ENCODE data around the gene SIPA1L3. TPM values are rescaled to one million over a fixed set of nuclear protein-coding genes. Genes with fewer than 3 reads are reported as not detected.

Gene SIPA1L3
- total RNA-seq, 2 donors from 2014 or later: 19.5 to 21.4 TPM

- Mint-ChIP-seq H3K36me3 (ENCODE audit: low read depth) (peaks cover 41% of the 10 kb centered on the region), H3K9me3 (peaks cover 5% of the 10 kb centered on the region), H3K4me3 (no peak overlapping the region), H3K27me3 (no peaks in the 10 kb centered on the region), H3K27ac (no peak overlapping the region), H3K4me1 (peaks cover 6% of the 10 kb centered on the region)
- ATAC-seq (replicated peaks): no peak
These were observed 211.2 kb downstream of the SIPA1L3 start for GRCh38 chr19:38118176-38118575.

- Mint-ChIP-seq H3K9me3 (peaks cover 5% of the 10 kb centered on the region), H3K27ac (no peak overlapping the region), H3K27me3 (no peaks in the 10 kb centered on the region), H3K4me1 (no peaks in the 10 kb centered on the region), H3K4me3 (no peak overlapping the region), H3K36me3 (ENCODE audit: low read depth) (peaks cover 29% of the 10 kb centered on the region)
- no peak for ATAC-seq (replicated peaks)
These were observed 213.5 kb downstream of the SIPA1L3 start for GRCh38 chr19:38120471-38121025.

GRCh38 chr19:38122402-38123093 is 215.5 kb downstream of the SIPA1L3 start:
- no peak overlapping the region for H3K4me3 Mint-ChIP-seq
- H3K9me3 Mint-ChIP-seq: peaks cover 5% of the 10 kb centered on the region
- H3K27me3 Mint-ChIP-seq: no peaks in the 10 kb centered on the region
- H3K36me3 Mint-ChIP-seq (ENCODE audit: low read depth): peaks cover 29% of the 10 kb centered on the region
- H3K4me1 Mint-ChIP-seq: no peaks in the 10 kb centered on the region
- no peak for ATAC-seq (replicated peaks)
- no peak overlapping the region for H3K27ac Mint-ChIP-seq

- no peak overlapping the region for H3K27ac Mint-ChIP-seq
- no peaks in the 10 kb centered on the region for H3K27me3 Mint-ChIP-seq
- H3K4me1 Mint-ChIP-seq: no peaks in the 10 kb centered on the region
- no peak overlapping the region for H3K4me3 Mint-ChIP-seq
- peaks cover 17% of the 10 kb centered on the region for H3K36me3 Mint-ChIP-seq (ENCODE audit: low read depth)
- no peak for ATAC-seq (replicated peaks)
- peaks cover 5% of the 10 kb centered on the region for H3K9me3 Mint-ChIP-seq
These were observed 218.2 kb downstream of the SIPA1L3 start for GRCh38 chr19:38125238-38125637.

- H3K36me3 Mint-ChIP-seq (ENCODE audit: low read depth): peaks cover 5% of the 10 kb centered on the region
- H3K27me3 Mint-ChIP-seq: no peaks in the 10 kb centered on the region
- ATAC-seq (replicated peaks): no peak
- H3K9me3 Mint-ChIP-seq: no peaks in the 10 kb centered on the region
- H3K4me3 Mint-ChIP-seq: no peak overlapping the region
- no peak overlapping the region for H3K27ac Mint-ChIP-seq
- H3K4me1 Mint-ChIP-seq: peaks cover 9% of the 10 kb centered on the region
These were observed 223.4 kb downstream of the SIPA1L3 start for GRCh38 chr19:38130399-38130798.

GRCh38 chr19:38132781-38133180 is 225.8 kb downstream of the SIPA1L3 start:
- Mint-ChIP-seq H3K4me1 (peaks cover 9% of the 10 kb centered on the region), H3K27ac (peak overlapping the region; percentile 77), H3K36me3 (ENCODE audit: low read depth) (peaks cover 5% of the 10 kb centered on the region), H3K9me3 (no peaks in the 10 kb centered on the region), H3K4me3 (no peak overlapping the region), H3K27me3 (no peaks in the 10 kb centered on the region)
- ATAC-seq (replicated peaks): no peak

- no peaks in the 10 kb centered on the region for H3K27me3 Mint-ChIP-seq
- peaks cover 9% of the 10 kb centered on the region for H3K4me1 Mint-ChIP-seq
- peak overlapping the region; percentile 77 for H3K27ac Mint-ChIP-seq
- no peak for ATAC-seq (replicated peaks)
- peaks cover 5% of the 10 kb centered on the region for H3K36me3 Mint-ChIP-seq (ENCODE audit: low read depth)
- H3K9me3 Mint-ChIP-seq: no peaks in the 10 kb centered on the region
- no peak overlapping the region for H3K4me3 Mint-ChIP-seq
These were observed 226.3 kb downstream of the SIPA1L3 start for GRCh38 chr19:38133319-38133718.

GRCh38 chr19:38134540-38135149 is 227.6 kb downstream of the SIPA1L3 start:
- Mint-ChIP-seq H3K27ac (no peak overlapping the region), H3K27me3 (no peaks in the 10 kb centered on the region), H3K4me3 (no peak overlapping the region), H3K36me3 (ENCODE audit: low read depth) (peaks cover 5% of the 10 kb centered on the region), H3K4me1 (peaks cover 9% of the 10 kb centered on the region), H3K9me3 (no peaks in the 10 kb centered on the region)
- no peak for ATAC-seq (replicated peaks)

- Mint-ChIP-seq H3K27me3 (no peaks in the 10 kb centered on the region), H3K4me3 (no peak overlapping the region), H3K36me3 (ENCODE audit: low read depth) (peaks cover 5% of the 10 kb centered on the region), H3K9me3 (no peaks in the 10 kb centered on the region), H3K4me1 (peaks cover 9% of the 10 kb centered on the region), H3K27ac (no peak overlapping the region)
- ATAC-seq (replicated peaks): no peak
These were observed 228.4 kb downstream of the SIPA1L3 start for GRCh38 chr19:38135150-38135998.

GRCh38 chr19:38139122-38139521 is 232.1 kb downstream of the SIPA1L3 start:
- no peaks in the 10 kb centered on the region for H3K27me3 Mint-ChIP-seq
- ATAC-seq (replicated peaks): no peak
- H3K4me3 Mint-ChIP-seq: no peak overlapping the region
- no peaks in the 10 kb centered on the region for H3K9me3 Mint-ChIP-seq
- H3K36me3 Mint-ChIP-seq (ENCODE audit: low read depth): no peaks in the 10 kb centered on the region
- no peak overlapping the region for H3K27ac Mint-ChIP-seq
- H3K4me1 Mint-ChIP-seq: peaks cover 3% of the 10 kb centered on the region

GRCh38 chr19:38141108-38141507 is 234.1 kb downstream of the SIPA1L3 start:
- no peaks in the 10 kb centered on the region for H3K36me3 Mint-ChIP-seq (ENCODE audit: low read depth)
- peaks cover 4% of the 10 kb centered on the region for H3K4me1 Mint-ChIP-seq
- no peak for ATAC-seq (replicated peaks)
- no peak overlapping the region for H3K4me3 Mint-ChIP-seq
- H3K27ac Mint-ChIP-seq: no peak overlapping the region
- H3K9me3 Mint-ChIP-seq: no peaks in the 10 kb centered on the region
- no peaks in the 10 kb centered on the region for H3K27me3 Mint-ChIP-seq

GRCh38 chr19:38142176-38143035 is 235.4 kb downstream of the SIPA1L3 start:
- Mint-ChIP-seq H3K27me3 (no peaks in the 10 kb centered on the region), H3K4me1 (peaks cover 4% of the 10 kb centered on the region), H3K27ac (peak overlapping the region; percentile 65), H3K36me3 (ENCODE audit: low read depth) (no peaks in the 10 kb centered on the region), H3K9me3 (no peaks in the 10 kb centered on the region), H3K4me3 (no peak overlapping the region)
- peak; percentile 74 for ATAC-seq (replicated peaks)

GRCh38 chr19:38143847-38144246 is 236.8 kb downstream of the SIPA1L3 start:
- no peaks in the 10 kb centered on the region for H3K9me3 Mint-ChIP-seq
- ATAC-seq (replicated peaks): no peak
- H3K36me3 Mint-ChIP-seq (ENCODE audit: low read depth): no peaks in the 10 kb centered on the region
- peaks cover 4% of the 10 kb centered on the region for H3K4me1 Mint-ChIP-seq
- H3K27ac Mint-ChIP-seq: no peak overlapping the region
- no peaks in the 10 kb centered on the region for H3K27me3 Mint-ChIP-seq
- H3K4me3 Mint-ChIP-seq: no peak overlapping the region

- Mint-ChIP-seq H3K9me3 (no peaks in the 10 kb centered on the region), H3K27me3 (no peaks in the 10 kb centered on the region), H3K4me3 (no peak overlapping the region), H3K4me1 (peaks cover 4% of the 10 kb centered on the region), H3K27ac (no peak overlapping the region), H3K36me3 (ENCODE audit: low read depth) (no peaks in the 10 kb centered on the region)
- no peak for ATAC-seq (replicated peaks)
These were observed 237.7 kb downstream of the SIPA1L3 start for GRCh38 chr19:38144667-38145066.

Data from activated T-helper 17 cell treated with anti-CD3 and anti-CD28 coated beads, Interleukin-2, amount 50 U/mL, for 72 hours (primary cell).